Lower leg skin (tissue), 4 donors: ENCODE data around the gene BARHL2. TPM values are rescaled to one million over a fixed set of nuclear protein-coding genes. Genes with fewer than 3 reads are reported as not detected.

Experiments used
- DNase-seq, 2 donors: peaks; one replicate each; pipeline ENCODE4 v3.0.0-alpha.2; 2019; ENCODE audit warnings: low spot score in 2 of 2
- H3K4me3 ChIP-seq: fragments of 200-600 bp; sonication (generic); 2 replicates; pipeline ENCODE4 v1.5.1; 2017; ENCODE audit warnings: mild to moderate bottlenecking, low read depth; ENCODE audit not compliant: poor library complexity, severe bottlenecking
- POLR2A ChIP-seq, 2 donors: fragments of 450-650 bp; IDR thresholded peaks; one replicate each; pipeline ENCODE4 v1.6.1; 2016 to 2017; ENCODE audit warnings: antibody characterized with exemption in 2 of 2, mild to moderate bottlenecking in 1 of 2, moderate library complexity in 1 of 2
- whole genome bisulfite sequencing, 2 donors: methylation state at CpG; one replicate each; pipeline ENCODE4 v1.1.5; 2018; 5-methylcytosine and 5-hydroxymethylcytosine counted together
- intact Hi-C: fragments of 100-400 bp; cut with DNase I; formaldehyde crosslinking; loops from one replicate; pipeline ENCODE4 v1.15.0; 2023; ENCODE audit warnings: low total_unique reads
- total RNA-seq, 4 donors: library from RNA; depleted of rRNA; stranded (reverse); fragments of >200 nt; gene quantifications; one replicate each; pipeline ENCODE4 v1.1.0, GENCODE V29; 2016
- TF ChIP-seq, protein P1 (sequence below), 3 donors: fragments of 450-650 bp; IDR thresholded peaks; one replicate each; pipeline ENCODE4 v1.5.1; 2016; ENCODE audit warnings: antibody characterized with exemption in 3 of 3, mild to moderate bottlenecking in 3 of 3, moderate library complexity in 2 of 3

BARHL2 gene
- total RNA-seq, 4 donors from 2014 or later: not detected

DNA sequence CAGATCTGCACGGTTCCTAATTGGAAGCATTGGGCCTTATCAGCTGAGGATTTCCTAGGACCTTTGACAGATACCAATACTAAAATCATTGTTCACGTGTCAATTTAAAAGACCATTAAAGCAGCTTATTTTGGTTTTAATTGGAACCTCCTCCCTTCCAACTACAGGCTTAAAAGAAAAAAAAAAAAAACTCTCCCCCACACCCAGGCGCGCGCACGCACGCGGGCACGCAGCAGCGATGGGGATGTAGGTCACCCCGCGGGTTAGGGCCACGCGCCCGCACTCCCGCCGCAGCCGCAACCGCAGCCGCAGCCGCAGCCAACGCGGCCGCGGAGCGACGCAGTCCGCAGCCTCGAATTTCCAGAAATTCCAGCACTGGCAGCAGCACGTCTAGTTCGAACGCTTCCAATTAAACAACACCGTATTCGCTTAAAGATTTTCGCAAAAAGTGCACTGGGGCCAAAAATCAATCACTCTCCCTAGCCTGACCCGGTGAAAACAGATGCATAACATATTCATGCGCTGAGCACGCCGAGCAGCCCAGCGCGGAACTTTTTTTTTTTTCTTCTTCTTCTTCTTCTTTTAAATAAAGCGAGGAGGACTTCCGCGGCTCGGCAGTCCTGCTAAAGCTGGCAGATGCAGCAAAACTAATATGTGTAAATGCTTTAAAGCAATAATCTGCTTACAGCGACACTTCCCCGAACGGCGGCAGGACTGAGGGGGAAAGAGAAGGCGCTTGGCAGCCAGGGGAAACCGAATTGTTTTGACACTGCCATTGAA, 13.3 kb upstream of the BARHL2 start:
- H3K4me3 ChIP-seq: no peak overlapping the region

DNA sequence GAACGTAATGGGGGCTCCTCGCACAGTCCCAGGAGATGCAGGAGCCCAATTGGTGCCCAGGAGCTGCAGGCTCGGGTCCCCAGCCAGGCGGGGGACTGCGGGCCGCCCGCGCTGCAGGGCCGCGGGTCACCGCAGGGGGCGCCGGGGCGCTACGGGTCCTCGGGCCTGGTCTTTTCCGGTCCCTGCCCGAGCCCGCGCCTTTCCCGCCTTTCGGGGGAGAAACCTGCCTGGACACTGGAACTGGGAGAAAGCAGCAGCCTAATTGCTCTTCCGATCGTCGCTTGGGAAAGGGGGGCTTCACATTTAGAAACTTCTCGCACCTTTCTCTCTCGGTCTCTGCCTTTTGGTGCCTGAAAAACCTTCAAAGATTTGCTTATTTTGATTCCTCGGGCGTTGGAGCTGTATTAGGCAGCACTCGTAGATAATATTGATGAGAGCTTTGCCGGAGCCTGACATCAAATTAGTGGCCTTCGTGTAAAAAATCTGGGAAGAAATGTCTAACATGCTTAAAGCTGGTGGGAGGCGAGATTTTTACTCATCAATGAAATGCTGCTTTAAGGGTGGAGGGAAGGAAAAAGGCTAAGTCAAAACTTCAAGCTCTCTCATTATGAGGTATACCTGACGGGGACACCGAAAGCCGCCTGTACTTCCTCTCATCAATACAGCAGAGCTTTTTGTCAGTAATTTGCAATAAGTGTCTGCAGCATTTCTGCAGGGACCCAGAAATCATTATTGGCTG, 12.6 kb upstream of the BARHL2 start:
- H3K4me3 ChIP-seq: no peak overlapping the region
- DNase-seq: no peak
- 18 to 20% methylated on average over 36 of the region's 36 CpGs for WGBS, 2 donors
- TF ChIP-seq POLR2A (IDR thresholded peaks at IDR 0.05): no peak
- TF ChIP-seq, protein P1, sequence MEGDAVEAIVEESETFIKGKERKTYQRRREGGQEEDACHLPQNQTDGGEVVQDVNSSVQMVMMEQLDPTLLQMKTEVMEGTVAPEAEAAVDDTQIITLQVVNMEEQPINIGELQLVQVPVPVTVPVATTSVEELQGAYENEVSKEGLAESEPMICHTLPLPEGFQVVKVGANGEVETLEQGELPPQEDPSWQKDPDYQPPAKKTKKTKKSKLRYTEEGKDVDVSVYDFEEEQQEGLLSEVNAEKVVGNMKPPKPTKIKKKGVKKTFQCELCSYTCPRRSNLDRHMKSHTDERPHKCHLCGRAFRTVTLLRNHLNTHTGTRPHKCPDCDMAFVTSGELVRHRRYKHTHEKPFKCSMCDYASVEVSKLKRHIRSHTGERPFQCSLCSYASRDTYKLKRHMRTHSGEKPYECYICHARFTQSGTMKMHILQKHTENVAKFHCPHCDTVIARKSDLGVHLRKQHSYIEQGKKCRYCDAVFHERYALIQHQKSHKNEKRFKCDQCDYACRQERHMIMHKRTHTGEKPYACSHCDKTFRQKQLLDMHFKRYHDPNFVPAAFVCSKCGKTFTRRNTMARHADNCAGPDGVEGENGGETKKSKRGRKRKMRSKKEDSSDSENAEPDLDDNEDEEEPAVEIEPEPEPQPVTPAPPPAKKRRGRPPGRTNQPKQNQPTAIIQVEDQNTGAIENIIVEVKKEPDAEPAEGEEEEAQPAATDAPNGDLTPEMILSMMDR (IDR thresholded peaks at IDR 0.05): no peak
- intact Hi-C loops: no loop called here

More for the DNA sequence above, 13.3 kb upstream of the BARHL2 start:
- 4 to 6% methylated on average over 49 to 51 of the region's 51 CpGs for WGBS, 2 donors
- no peak for TF ChIP-seq POLR2A (IDR thresholded peaks at IDR 0.05)
- TF ChIP-seq, protein P1 (IDR thresholded peaks at IDR 0.05): no peak
- intact Hi-C loops: no loop called here
- no peak for DNase-seq

DNA sequence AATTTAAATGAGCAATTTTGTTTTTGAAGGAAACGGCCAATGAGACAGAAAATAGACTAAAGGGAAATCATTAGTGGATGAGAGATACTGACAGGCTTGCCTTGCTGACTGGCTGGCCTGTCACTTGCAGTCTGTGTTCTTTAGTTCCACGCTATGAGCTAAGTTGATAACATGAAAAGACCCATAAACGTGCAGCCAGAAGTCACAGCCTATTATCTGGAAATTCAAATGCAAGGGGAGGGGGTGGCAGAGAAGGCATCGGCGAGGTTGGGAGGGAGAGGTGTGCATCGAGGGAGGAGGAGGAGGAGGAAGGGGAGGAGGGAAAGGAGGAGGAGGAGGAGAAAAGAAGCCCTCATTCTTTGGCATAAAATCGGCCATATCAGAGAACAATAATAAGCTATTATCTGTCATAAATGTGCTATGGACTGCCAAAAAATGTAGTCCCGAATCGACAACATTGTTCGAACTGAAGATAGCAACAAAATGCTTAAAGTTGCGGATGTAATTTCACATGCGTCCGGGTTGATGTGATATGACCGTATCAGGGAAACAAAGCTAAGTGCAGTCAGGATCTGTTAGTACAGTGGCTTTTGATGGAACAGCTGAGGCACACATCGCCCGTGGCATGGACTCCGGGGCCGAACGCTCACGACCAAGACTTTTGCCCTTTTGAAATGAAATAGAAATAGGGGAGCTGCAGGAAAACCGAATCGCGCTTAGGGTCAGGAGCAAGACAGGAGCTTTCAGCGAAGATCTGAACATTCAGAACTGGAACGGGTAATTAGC, 11.6 kb upstream of the BARHL2 start:
- whole genome bisulfite sequencing, 2 donors: 19 to 22% methylated on average over 25 of the region's 25 CpGs
- intact Hi-C loops: no loop called here
- no peak for DNase-seq
- no peak overlapping the region for H3K4me3 ChIP-seq
- TF ChIP-seq, protein P1 (IDR thresholded peaks at IDR 0.05): no peak

DNA sequence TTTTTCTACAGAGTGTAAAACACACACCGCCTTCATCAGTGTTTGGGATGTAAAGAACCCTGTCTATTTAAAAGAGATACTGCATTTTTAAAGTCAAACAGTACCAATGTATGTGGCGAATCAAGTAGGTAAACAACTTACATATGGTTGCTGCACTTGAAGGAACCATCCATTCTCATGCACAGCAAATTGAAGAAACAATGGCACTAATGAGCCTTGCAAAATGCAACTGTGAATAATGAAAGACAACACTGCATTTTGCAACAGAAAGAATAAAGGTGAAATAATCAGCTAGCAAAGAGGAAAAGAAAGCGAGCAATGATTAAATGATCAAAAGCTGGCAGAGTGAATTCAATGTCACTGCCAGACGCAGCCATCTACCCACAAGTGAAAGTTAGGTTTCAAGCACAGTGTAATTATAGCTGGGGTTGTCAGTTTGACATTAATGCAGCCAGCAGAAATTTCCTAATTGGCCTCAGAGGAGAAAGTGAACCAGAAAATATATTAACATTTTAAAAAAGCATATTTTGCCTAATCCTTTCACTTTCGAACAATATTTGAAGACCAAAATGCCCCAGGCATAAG, 10.9 kb upstream of the BARHL2 start:
- TF ChIP-seq, protein P1 (IDR thresholded peaks at IDR 0.05): no peak
- no peak for TF ChIP-seq POLR2A (IDR thresholded peaks at IDR 0.05)
- no peak overlapping the region for H3K4me3 ChIP-seq
- no peak for DNase-seq
- intact Hi-C loops: no loop called here
- WGBS, 2 donors: 54 to 60% methylated on average over 5 of the region's 5 CpGs

DNA sequence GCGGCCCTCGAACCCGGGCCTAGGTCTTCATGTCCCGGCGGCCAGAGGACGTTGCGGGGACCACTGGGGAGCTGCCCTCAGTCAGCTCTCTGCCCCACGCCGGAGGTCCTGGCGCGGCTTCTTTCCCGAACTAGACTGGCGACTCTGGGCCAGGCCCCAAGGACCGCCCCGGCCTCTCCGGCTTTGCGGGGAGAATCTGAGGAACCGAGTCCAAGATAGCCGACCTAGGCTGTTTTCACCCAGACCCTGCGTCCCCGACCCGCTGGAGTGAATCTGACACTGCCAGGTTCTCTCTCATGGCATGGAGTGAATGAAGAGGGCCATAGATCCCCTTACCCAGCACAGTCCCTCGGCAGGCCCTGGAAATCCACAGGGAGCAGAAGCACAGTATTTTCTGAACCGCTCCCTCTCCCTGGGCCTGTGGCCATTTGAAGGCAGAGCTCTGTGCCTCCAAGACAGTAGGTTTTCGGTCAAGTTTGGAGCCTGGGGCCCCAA, 9.9 kb upstream of the BARHL2 start:
- no peak for TF ChIP-seq POLR2A (IDR thresholded peaks at IDR 0.05)
- TF ChIP-seq, protein P1 (IDR thresholded peaks at IDR 0.05): no peak
- no peak overlapping the region for H3K4me3 ChIP-seq
- WGBS, 2 donors: 35 to 42% methylated on average over 22 to 25 of the region's 25 CpGs
- no peak for DNase-seq
- intact Hi-C loops: no loop called here
